Kidney (tissue), 14 donors: Measurements from ENCODE around the gene KITLG. TPM values are rescaled to one million over a fixed set of nuclear protein-coding genes. Genes with fewer than 3 reads are reported as not detected.

Experiments
- DNase-seq, 5 donors: peaks; one replicate each; pipeline ENCODE4 v3.0.0-alpha.2; 2013 to 2020
- FAIRE-seq: peaks from 2 replicates; lab custom pipeline; 2012; peaks lifted over from hg19 to GRCh38; lab: Jason Lieb, UNC
- H3K27ac ChIP-seq, 2 donors: one replicate each; pipeline ENCODE4 v1.7.0; 2013; ENCODE audit warnings: low read depth in 2 of 2, low read length in 2 of 2, inconsistent platforms in 1 of 2
- H3K27me3 ChIP-seq: one replicate; pipeline ENCODE4 v1.7.1; 2013; ENCODE audit warnings: low read length, inconsistent platforms; ENCODE audit not compliant: control insufficient read depth, insufficient read depth
- H3K36me3 ChIP-seq, 3 donors: one replicate each; pipeline versions ENCODE4 v1.7.0 to v1.7.1; 2013; ENCODE audit warnings: low read length in 3 of 3, control low read depth in 1 of 3, inconsistent platforms in 1 of 3; ENCODE audit not compliant: insufficient read depth in 3 of 3, control insufficient read depth in 2 of 3
- H3K4me1 ChIP-seq, 3 donors: one replicate each; pipeline versions ENCODE4 v1.7.0 to v1.7.1; 2013; ENCODE audit warnings: low read length in 3 of 3, inconsistent platforms in 1 of 3, low read depth in 1 of 3; ENCODE audit not compliant: control insufficient read depth in 2 of 3, insufficient read depth in 2 of 3
- H3K4me3 ChIP-seq, 3 donors: one replicate each; pipeline versions ENCODE4 v1.7.0 to v1.8.1; 2013; ENCODE audit warnings: low read length in 3 of 3, control low read depth in 1 of 3, inconsistent platforms in 1 of 3
- H3K9ac ChIP-seq, 3 donors: one replicate each; pipeline versions ENCODE4 v1.7.0 to v1.7.1; 2013; ENCODE audit warnings: low read length in 3 of 3, control low read depth in 1 of 3, inconsistent platforms in 1 of 3
- H3K9me3 ChIP-seq, 3 donors: one replicate each; pipeline versions ENCODE4 v1.7.0 to v1.7.1; 2013; ENCODE audit warnings: low read length in 3 of 3, control low read depth in 1 of 3, inconsistent platforms in 1 of 3; ENCODE audit not compliant: control insufficient read depth in 2 of 3, insufficient read depth in 1 of 3
- intact Hi-C: fragments of 100-400 bp; cut with DNase I; formaldehyde crosslinking; loops from one replicate; pipeline ENCODE4 v1.11.1; 2022
- polyA plus RNA-seq: library from polyadenylated mRNA; stranded (reverse); fragments of 350-450 nt; fragmentation: Illumina TruSeq; extraction: RNeasy Lipid Tissue Mini Kit (QIAGEN cat#74804); gene quantifications from one replicate; pipeline ENCODE4 v1.2.3, GENCODE V29; 2014; ENCODE audit warnings: low read depth, low replicate concordance; ENCODE audit not compliant: insufficient read depth
- total RNA-seq: library from RNA; stranded (reverse); fragmentation: NEBNext Ultra II Directional; extraction: Animal tissue kit (Norgen Biotek cat#: 25700); gene quantifications from one replicate; pipeline ENCODE4 v1.2.1, GENCODE V29; 2021
- TF ChIP-seq, protein P1 (sequence below): IDR thresholded peaks from 3 replicates; pipeline ENCODE4 v1.5.1; 2012; ENCODE audit warnings: mild to moderate bottlenecking, moderate library complexity, borderline replicate concordance; ENCODE audit not compliant: insufficient read depth; ENCODE audit errors: extremely low read depth
- donor health status: control.
- donor health status: control.
- donor health status: control.
- donor health status: control.
- donor health status: control.
- donor health status: DM: yes; HTN: yes; CAD: no.
- donor health status: Normal renal cell carcinoma (clear cell type).

KITLG gene
- total and polyA plus RNA-seq, 2 donors from 2014 or later, result 17.6 to 125 TPM

DNA sequence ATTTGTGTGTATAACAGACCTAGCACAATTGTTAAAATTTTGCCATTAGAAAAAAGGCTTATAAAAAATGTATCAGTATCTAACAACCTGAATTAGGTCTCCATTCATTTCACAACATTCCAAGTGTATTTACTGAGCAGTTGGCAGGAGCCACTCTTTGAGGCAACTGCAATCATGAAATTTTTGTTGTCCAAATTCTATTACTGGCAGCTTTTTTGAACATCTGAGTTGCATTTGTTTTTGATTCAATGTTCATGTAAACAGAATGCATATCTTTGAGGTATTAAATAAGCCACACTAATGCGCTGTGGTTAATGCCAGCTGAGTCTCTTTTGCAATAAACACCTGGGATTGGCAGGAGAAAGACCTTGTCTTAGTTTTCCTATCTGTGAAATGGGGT, 8.7 kb downstream of the KITLG start:
- Histone ChIP-seq H3K27ac (no peak overlapping the region), H3K4me3 (no peak overlapping the region), H3K36me3 (no peaks in the 10 kb centered on the region), H3K4me1 (peaks cover 0 to 12% (median 5%) of the 10 kb centered on the region in 3 donors), H3K27me3 (no peaks in the 10 kb centered on the region), H3K9me3 (no peaks in the 10 kb centered on the region), H3K9ac (no peak overlapping the region)
- intact Hi-C loops, result no loop called here
- no peak for DNase-seq
- TF ChIP-seq, protein P1, sequence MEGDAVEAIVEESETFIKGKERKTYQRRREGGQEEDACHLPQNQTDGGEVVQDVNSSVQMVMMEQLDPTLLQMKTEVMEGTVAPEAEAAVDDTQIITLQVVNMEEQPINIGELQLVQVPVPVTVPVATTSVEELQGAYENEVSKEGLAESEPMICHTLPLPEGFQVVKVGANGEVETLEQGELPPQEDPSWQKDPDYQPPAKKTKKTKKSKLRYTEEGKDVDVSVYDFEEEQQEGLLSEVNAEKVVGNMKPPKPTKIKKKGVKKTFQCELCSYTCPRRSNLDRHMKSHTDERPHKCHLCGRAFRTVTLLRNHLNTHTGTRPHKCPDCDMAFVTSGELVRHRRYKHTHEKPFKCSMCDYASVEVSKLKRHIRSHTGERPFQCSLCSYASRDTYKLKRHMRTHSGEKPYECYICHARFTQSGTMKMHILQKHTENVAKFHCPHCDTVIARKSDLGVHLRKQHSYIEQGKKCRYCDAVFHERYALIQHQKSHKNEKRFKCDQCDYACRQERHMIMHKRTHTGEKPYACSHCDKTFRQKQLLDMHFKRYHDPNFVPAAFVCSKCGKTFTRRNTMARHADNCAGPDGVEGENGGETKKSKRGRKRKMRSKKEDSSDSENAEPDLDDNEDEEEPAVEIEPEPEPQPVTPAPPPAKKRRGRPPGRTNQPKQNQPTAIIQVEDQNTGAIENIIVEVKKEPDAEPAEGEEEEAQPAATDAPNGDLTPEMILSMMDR, result no peak
- FAIRE-seq, result no peak

DNA sequence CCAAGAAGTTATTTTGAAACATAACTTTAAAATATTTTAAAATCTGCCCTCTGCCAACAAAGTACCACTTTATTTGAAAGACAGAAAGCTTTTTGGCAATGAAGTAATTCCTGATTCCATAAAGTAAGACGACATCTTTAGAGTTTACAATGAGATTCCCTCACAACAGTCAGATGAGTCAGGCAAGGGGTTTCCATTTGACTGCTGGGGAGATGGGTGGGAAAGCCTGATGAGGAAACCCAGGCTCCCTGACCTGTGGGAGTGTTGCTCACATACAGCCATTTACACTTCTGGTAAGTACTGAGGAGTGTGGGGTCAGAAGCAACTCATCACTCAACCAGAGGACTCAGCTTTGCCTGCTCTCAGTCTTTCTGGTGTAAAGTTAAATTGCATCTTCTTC, 10.2 kb downstream of the KITLG start:
- DNase-seq, result no peak
- Histone ChIP-seq H3K36me3 (no peaks in the 10 kb centered on the region), H3K9ac (no peak overlapping the region), H3K9me3 (no peaks in the 10 kb centered on the region), H3K27ac (no peak overlapping the region), H3K4me1 (peaks cover 0 to 12% (median 5%) of the 10 kb centered on the region in 3 donors), H3K4me3 (no peak overlapping the region), H3K27me3 (no peaks in the 10 kb centered on the region)
- TF ChIP-seq, protein P1, result no peak
- no peak for FAIRE-seq
- intact Hi-C loops, result no loop called here

DNA sequence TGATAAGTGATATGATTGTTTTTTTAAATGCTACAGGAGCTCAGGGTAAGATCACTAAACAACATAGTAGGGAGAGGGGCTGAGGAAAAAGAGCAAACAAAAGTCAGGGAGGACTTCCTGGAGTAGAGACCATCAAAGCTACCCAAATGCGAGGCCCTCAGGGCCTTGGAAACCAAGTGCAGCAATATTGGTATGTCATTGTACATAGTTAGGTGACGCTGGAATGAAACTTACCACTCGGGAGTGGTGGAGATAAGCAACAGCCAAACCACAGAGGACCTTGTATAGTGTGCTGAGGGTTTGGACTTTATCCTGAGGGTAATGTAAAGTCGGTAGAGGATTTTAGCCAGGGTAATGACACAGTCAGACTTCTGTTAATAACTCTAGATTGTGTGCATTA, 13.8 kb downstream of the KITLG start:
- Histone ChIP-seq H3K4me3 (no peak overlapping the region), H3K9me3 (no peaks in the 10 kb centered on the region), H3K9ac (no peak overlapping the region), H3K36me3 (no peaks in the 10 kb centered on the region), H3K27me3 (no peaks in the 10 kb centered on the region), H3K27ac (no peak overlapping the region), H3K4me1 (peaks cover 0 to 2% (median 0%) of the 10 kb centered on the region in 3 donors)
- FAIRE-seq (no peak), DNase-seq (no peak)
- TF ChIP-seq, protein P1, result no peak
- intact Hi-C loops, result no loop called here
